ENCODE measurements around the gene PPP3R1.

DNA sequence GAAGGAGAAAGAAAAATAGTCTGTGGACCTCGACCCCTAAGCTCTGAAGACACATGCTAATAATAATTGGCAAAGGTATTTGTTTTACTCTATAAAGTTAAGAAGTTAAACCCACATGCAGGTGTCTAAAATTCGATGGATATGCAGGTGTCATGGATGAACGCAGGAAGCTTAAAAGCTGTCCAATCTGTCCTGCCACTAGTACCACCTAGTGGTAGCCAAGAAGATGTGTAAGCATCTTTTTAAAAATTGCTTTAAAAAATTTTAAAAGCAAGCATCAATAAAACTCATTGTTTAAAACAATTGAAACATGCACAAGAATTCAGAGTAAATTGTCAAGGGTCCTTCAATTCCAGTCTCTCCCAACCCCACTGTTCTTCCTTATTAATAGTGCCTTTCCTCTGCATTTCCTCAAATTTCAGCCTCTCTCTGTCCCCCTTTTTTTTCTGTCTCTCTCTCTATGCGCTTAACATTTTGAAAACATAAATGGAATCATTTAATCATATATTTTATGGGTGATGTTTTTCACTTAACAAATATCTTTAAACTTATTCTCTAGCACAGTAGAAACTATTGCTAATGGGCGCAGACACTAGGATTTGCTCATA lies 30.6 kb upstream of the PPP3R1 start:
- no peak for TF ChIP-seq ESRRA (IDR thresholded peaks at IDR 0.05; ENCODE audit: borderline replicate concordance, low read depth)
- TF ChIP-seq JUN (IDR thresholded peaks at IDR 0.05; ENCODE audit: borderline replicate concordance, low read depth, low read length) = no peak
- no peak for TF ChIP-seq JUN (CRISPR knock-in tag; IDR thresholded peaks at IDR 0.05; ENCODE audit: borderline replicate concordance)
- no peak for TF ChIP-seq ZNF318 (IDR thresholded peaks at IDR 0.05; ENCODE audit: borderline replicate concordance in 1 of 2, low read depth in 1 of 2)
- no peak for TF ChIP-seq JUND (IDR thresholded peaks at IDR 0.05; ENCODE audit: borderline replicate concordance, low read depth, low read length)
- no peak for TF ChIP-seq JUND (tag; IDR thresholded peaks at IDR 0.05; ENCODE audit: borderline replicate concordance, low read depth, low read length)

All from K562 (cell line).